GM18505 (cell line): ENCODE data around the gene PLOD3.
"Not testable (repeated sequence)": the region's sequence is repeated elsewhere in the genome, so short reads cannot be mapped to it uniquely, and the experiment has no call there.

Experiments used
- ATAC-seq: cut with Tn5 transposase; IDR thresholded peaks from one replicate; pipeline ENCODE4 v1.9.1; 2021; ENCODE audit not compliant: unreplicated experiment
- POLR2A ChIP-seq: IDR thresholded peaks from 4 replicates; pipeline ENCODE4 v1.6.1; 2011; ENCODE audit warnings: borderline replicate concordance; ENCODE audit not compliant: insufficient read depth, insufficient read length; ENCODE audit errors: extremely low read depth

PLOD3 gene

GRCh38 chr7:101200504-101200861, 16.9 kb downstream of the PLOD3 start:
- ATAC-seq: no peak
- no peak for TF ChIP-seq POLR2A

GRCh38 chr7:101199522-101199921, 17.9 kb downstream of the PLOD3 start:
- not testable (repeated sequence) for ATAC-seq

- ATAC-seq: no peak
- TF ChIP-seq POLR2A: no peak
Measured at GRCh38 chr7:101198476-101198875, 18.9 kb downstream of the PLOD3 start.

- ATAC-seq: no peak
- no peak for TF ChIP-seq POLR2A
Measured at GRCh38 chr7:101197991-101198390, 19.4 kb downstream of the PLOD3 start.

GRCh38 chr7:101195884-101196283, 21.5 kb downstream of the PLOD3 start:
- ATAC-seq: no peak
- TF ChIP-seq POLR2A: no peak

GRCh38 chr7:101189109-101189508, 28.3 kb downstream of the PLOD3 start:
- no peak for TF ChIP-seq POLR2A
- no peak for ATAC-seq

- ATAC-seq: no peak
- TF ChIP-seq POLR2A: no peak
Measured at GRCh38 chr7:101186844-101187428, 30.4 kb downstream of the PLOD3 start.

- no peak for TF ChIP-seq POLR2A
- ATAC-seq: no peak
Measured at GRCh38 chr7:101186194-101186593, 31.2 kb downstream of the PLOD3 start.

- TF ChIP-seq POLR2A: no peak
- no peak for ATAC-seq
Measured at GRCh38 chr7:101185258-101185839, 32.0 kb downstream of the PLOD3 start.

GRCh38 chr7:101180130-101180755, 37.1 kb downstream of the PLOD3 start, which contains the start of gene NAT16:
TSS of gene NAT16 (minus strand) at chr7:101180293. CDS start at chr7:101174807, 5,486 bp downstream.
- ATAC-seq: no peak
- no peak for TF ChIP-seq POLR2A

GRCh38 chr7:101179713-101180112, 37.7 kb downstream of the PLOD3 start:
- no peak for ATAC-seq

GRCh38 chr7:101179117-101179516, 38.3 kb downstream of the PLOD3 start:
- ATAC-seq: no peak
- no peak for TF ChIP-seq POLR2A

More at GRCh38 chr7:101179713-101180112, 37.7 kb downstream of the PLOD3 start:
- TF ChIP-seq POLR2A: no peak

GRCh38 chr7:101177644-101178043, 39.7 kb downstream of the PLOD3 start:
- TF ChIP-seq POLR2A: no peak
- no peak for ATAC-seq

- no peak for TF ChIP-seq POLR2A
- ATAC-seq: no peak
Measured at GRCh38 chr7:101175664-101176063, 41.7 kb downstream of the PLOD3 start.
